ENCODE measurements around the gene BGN.

The BGN gene

DNA sequence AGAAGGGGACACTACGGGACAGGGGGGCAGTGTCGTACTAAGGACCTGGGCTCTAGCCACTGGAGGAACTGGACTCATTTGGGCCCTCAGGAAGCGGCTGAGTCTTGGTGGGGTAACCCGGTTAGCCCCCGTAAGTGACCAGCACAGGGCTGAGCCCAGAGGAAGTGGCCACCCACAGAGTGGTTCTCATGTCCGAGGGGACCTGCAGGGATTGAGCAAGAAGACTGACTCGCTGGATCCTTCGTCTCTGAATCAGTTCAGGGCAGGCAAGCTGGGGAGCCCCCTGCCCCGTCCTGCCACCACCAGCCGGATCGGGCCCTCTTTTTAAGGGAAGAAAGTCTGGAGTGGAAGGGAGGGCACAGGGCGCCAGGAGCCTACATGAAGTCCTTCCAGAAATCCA lies 719 bp upstream of the BGN start:
- Histone ChIP-seq H3K79me2 (ENCODE audit: control insufficient read depth, insufficient read depth, low read length, poor library complexity) (no peaks in the 10 kb centered on the region), H3K79me1 (ENCODE audit: low read length) (peaks cover 3% of the 10 kb centered on the region)
- no CpG with 5 or more reads among the region's 12 CpGs for WGBS (ENCODE audit: extremely low coverage, insufficient coverage, insufficient read length)

DNA sequence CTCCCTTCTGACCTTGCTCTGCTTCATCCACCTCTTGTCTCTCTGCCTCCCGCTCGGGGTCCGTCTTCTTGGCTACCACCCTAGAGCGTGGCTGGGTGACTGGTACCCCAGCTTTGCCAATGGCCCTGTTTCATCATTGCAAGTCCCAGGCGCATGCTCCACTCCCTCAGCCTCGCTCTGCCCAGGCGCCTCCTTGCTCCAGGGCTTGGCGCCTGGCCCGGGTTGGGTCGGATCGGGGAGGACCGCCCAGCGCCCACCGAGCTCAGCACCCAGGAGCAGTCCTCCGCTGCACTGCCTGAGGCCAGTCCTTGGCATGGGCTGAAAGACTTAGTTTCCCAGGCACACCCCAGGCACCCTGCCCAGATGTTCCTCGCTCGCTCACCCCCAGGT lies 577 bp downstream of the BGN start:
- no peak overlapping the region for H4K8ac ChIP-seq (ENCODE audit: low read depth, low read length)
- no peaks in the 10 kb centered on the region for H3K27me3 ChIP-seq (ENCODE audit: insufficient read depth, low read length)
- peak overlapping the region; percentile 35 for H3K4me2 ChIP-seq (ENCODE audit: low read length)
- H2BK5ac ChIP-seq (ENCODE audit: low read depth, low read length, poor library complexity): no peak overlapping the region
- H3K27ac ChIP-seq (ENCODE audit: low read depth, low read length): no peak overlapping the region
- H3K79me1 ChIP-seq (ENCODE audit: low read length): peaks cover 3% of the 10 kb centered on the region
- H2AFZ ChIP-seq (ENCODE audit: insufficient read depth, low read length, poor library complexity): no peak overlapping the region
- no peak overlapping the region for H3K9ac ChIP-seq (ENCODE audit: low read length)
- H2AK5ac ChIP-seq (ENCODE audit: low read length): no peak overlapping the region
- H3K4me1 ChIP-seq (ENCODE audit: control insufficient read depth in 1 of 2, insufficient read depth in 2 of 2, low read length in 2 of 2): no peaks in the 10 kb centered on the region
- H3K79me2 ChIP-seq (ENCODE audit: control insufficient read depth, insufficient read depth, low read length, poor library complexity): no peaks in the 10 kb centered on the region
- H3K14ac ChIP-seq (ENCODE audit: low read length): no peak overlapping the region
- WGBS (ENCODE audit: extremely low coverage, insufficient coverage, insufficient read length): no CpG with 5 or more reads among the region's 17 CpGs
- H4K91ac ChIP-seq (ENCODE audit: low read depth, low read length): peak overlapping the region; percentile 42
- no peak overlapping the region for H3K18ac ChIP-seq (ENCODE audit: low read length)
- no peak overlapping the region for H3K4ac ChIP-seq (ENCODE audit: low read depth, low read length)
- H3K9me3 ChIP-seq (ENCODE audit: insufficient read depth, low read depth, low read length): no peaks in the 10 kb centered on the region
- no peak overlapping the region for H4K12ac ChIP-seq (ENCODE audit: low read depth, low read length)
- no peaks in the 10 kb centered on the region for H3K36me3 ChIP-seq (ENCODE audit: control insufficient read depth in 1 of 2, insufficient read depth in 2 of 2, low read length in 2 of 2)
- DNase-seq: no peak
- H2BK12ac ChIP-seq (ENCODE audit: low read length): no peak overlapping the region
- H3K23ac ChIP-seq (ENCODE audit: low read length): no peak overlapping the region
- no peak overlapping the region for H3K4me3 ChIP-seq (ENCODE audit: low read depth, low read length)
- H2BK120ac ChIP-seq (ENCODE audit: insufficient read depth, low read length, poor library complexity): no peak overlapping the region

More for the DNA sequence above, 719 bp upstream of the BGN start:
- Histone ChIP-seq H3K14ac (ENCODE audit: low read length) (no peak overlapping the region), H3K9me3 (ENCODE audit: insufficient read depth, low read depth, low read length) (no peaks in the 10 kb centered on the region), H3K27me3 (ENCODE audit: insufficient read depth, low read length) (no peaks in the 10 kb centered on the region), H2BK12ac (ENCODE audit: low read length) (no peak overlapping the region), H4K91ac (ENCODE audit: low read depth, low read length) (peak overlapping the region; percentile 4), H3K18ac (ENCODE audit: low read length) (no peak overlapping the region), H3K23ac (ENCODE audit: low read length) (no peak overlapping the region), H4K12ac (ENCODE audit: low read depth, low read length) (no peak overlapping the region), H2AK5ac (ENCODE audit: low read length) (no peak overlapping the region), H3K36me3 (ENCODE audit: control insufficient read depth in 1 of 2, insufficient read depth in 2 of 2, low read length in 2 of 2) (no peaks in the 10 kb centered on the region), H3K9ac (ENCODE audit: low read length) (no peak overlapping the region), H2AFZ (ENCODE audit: insufficient read depth, low read length, poor library complexity) (no peak overlapping the region), H3K4me3 (ENCODE audit: low read depth, low read length) (no peak overlapping the region), H2BK120ac (ENCODE audit: insufficient read depth, low read length, poor library complexity) (no peak overlapping the region), H2BK5ac (ENCODE audit: low read depth, low read length, poor library complexity) (no peak overlapping the region), H3K4ac (ENCODE audit: low read depth, low read length) (no peak overlapping the region), H3K4me2 (ENCODE audit: low read length) (no peak overlapping the region), H4K8ac (ENCODE audit: low read depth, low read length) (peak overlapping the region; percentile 25), H3K27ac (ENCODE audit: low read depth, low read length) (no peak overlapping the region), H3K4me1 (ENCODE audit: control insufficient read depth in 1 of 2, insufficient read depth in 2 of 2, low read length in 2 of 2) (no peaks in the 10 kb centered on the region)
- no peak for DNase-seq

GRCh38 chrX:153495903-153496589 lies 1.3 kb downstream of the BGN start:
- Histone ChIP-seq H3K4ac (ENCODE audit: low read depth, low read length) (no peak overlapping the region), H2BK12ac (ENCODE audit: low read length) (no peak overlapping the region), H3K79me1 (ENCODE audit: low read length) (peaks cover 3% of the 10 kb centered on the region), H3K23ac (ENCODE audit: low read length) (no peak overlapping the region), H3K4me1 (ENCODE audit: control insufficient read depth in 1 of 2, insufficient read depth in 2 of 2, low read length in 2 of 2) (no peaks in the 10 kb centered on the region), H3K4me2 (ENCODE audit: low read length) (no peak overlapping the region), H4K91ac (ENCODE audit: low read depth, low read length) (no peak overlapping the region), H3K36me3 (ENCODE audit: control insufficient read depth in 1 of 2, insufficient read depth in 2 of 2, low read length in 2 of 2) (no peaks in the 10 kb centered on the region), H2AK5ac (ENCODE audit: low read length) (no peak overlapping the region), H2BK5ac (ENCODE audit: low read depth, low read length, poor library complexity) (no peak overlapping the region), H2BK120ac (ENCODE audit: insufficient read depth, low read length, poor library complexity) (no peak overlapping the region), H3K79me2 (ENCODE audit: control insufficient read depth, insufficient read depth, low read length, poor library complexity) (no peaks in the 10 kb centered on the region), H3K27ac (ENCODE audit: low read depth, low read length) (no peak overlapping the region), H4K12ac (ENCODE audit: low read depth, low read length) (no peak overlapping the region), H3K14ac (ENCODE audit: low read length) (no peak overlapping the region), H4K8ac (ENCODE audit: low read depth, low read length) (no peak overlapping the region), H2AFZ (ENCODE audit: insufficient read depth, low read length, poor library complexity) (no peak overlapping the region), H3K9me3 (ENCODE audit: insufficient read depth, low read depth, low read length) (peaks cover 1% of the 10 kb centered on the region), H3K9ac (ENCODE audit: low read length) (no peak overlapping the region), H3K27me3 (ENCODE audit: insufficient read depth, low read length) (no peaks in the 10 kb centered on the region), H3K4me3 (ENCODE audit: low read depth, low read length) (no peak overlapping the region), H3K18ac (ENCODE audit: low read length) (no peak overlapping the region)
- DNase-seq: no peak
- no CpG with 5 or more reads among the region's 18 CpGs for WGBS (ENCODE audit: extremely low coverage, insufficient coverage, insufficient read length)

DNA sequence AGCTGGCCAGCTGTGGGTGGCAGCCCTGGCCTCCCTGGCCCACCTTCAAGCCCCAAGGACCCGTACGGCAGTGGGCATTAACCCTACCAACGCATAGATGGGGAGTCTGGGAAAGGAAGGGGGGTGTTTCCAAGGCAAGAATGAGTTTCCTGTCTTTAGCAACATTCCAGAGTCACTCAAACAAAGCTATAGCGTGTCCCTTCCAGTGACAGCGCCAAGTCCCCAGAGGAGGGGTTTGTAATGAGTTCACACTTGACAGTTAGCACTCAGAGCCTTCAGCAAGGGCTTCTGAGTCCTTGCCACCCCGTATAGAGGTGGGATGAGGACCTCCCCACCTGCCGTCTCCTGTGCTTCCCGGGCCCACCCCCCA lies 1.8 kb downstream of the BGN start:
- no peak overlapping the region for H4K12ac ChIP-seq (ENCODE audit: low read depth, low read length)
- no peaks in the 10 kb centered on the region for H3K27me3 ChIP-seq (ENCODE audit: insufficient read depth, low read length)
- H3K36me3 ChIP-seq (ENCODE audit: control insufficient read depth in 1 of 2, insufficient read depth in 2 of 2, low read length in 2 of 2): no peaks in the 10 kb centered on the region
- DNase-seq: no peak
- H4K8ac ChIP-seq (ENCODE audit: low read depth, low read length): no peak overlapping the region
- H2BK120ac ChIP-seq (ENCODE audit: insufficient read depth, low read length, poor library complexity): no peak overlapping the region
- no peak overlapping the region for H3K14ac ChIP-seq (ENCODE audit: low read length)
- H3K4me3 ChIP-seq (ENCODE audit: low read depth, low read length): no peak overlapping the region
- H3K79me2 ChIP-seq (ENCODE audit: control insufficient read depth, insufficient read depth, low read length, poor library complexity): no peaks in the 10 kb centered on the region
- no peak overlapping the region for H2BK5ac ChIP-seq (ENCODE audit: low read depth, low read length, poor library complexity)
- H3K4me1 ChIP-seq (ENCODE audit: control insufficient read depth in 1 of 2, insufficient read depth in 2 of 2, low read length in 2 of 2): no peaks in the 10 kb centered on the region
- peaks cover 3% of the 10 kb centered on the region for H3K79me1 ChIP-seq (ENCODE audit: low read length)
- no peak overlapping the region for H3K27ac ChIP-seq (ENCODE audit: low read depth, low read length)
- no peak overlapping the region for H2BK12ac ChIP-seq (ENCODE audit: low read length)
- no peak overlapping the region for H3K23ac ChIP-seq (ENCODE audit: low read length)
- no peak overlapping the region for H4K91ac ChIP-seq (ENCODE audit: low read depth, low read length)
- H3K4ac ChIP-seq (ENCODE audit: low read depth, low read length): no peak overlapping the region
- no peak overlapping the region for H2AFZ ChIP-seq (ENCODE audit: insufficient read depth, low read length, poor library complexity)
- H3K9ac ChIP-seq (ENCODE audit: low read length): no peak overlapping the region
- H3K18ac ChIP-seq (ENCODE audit: low read length): no peak overlapping the region
- WGBS (ENCODE audit: extremely low coverage, insufficient coverage, insufficient read length): no CpG with 5 or more reads among the region's 8 CpGs
- H3K4me2 ChIP-seq (ENCODE audit: low read length): no peak overlapping the region
- H3K9me3 ChIP-seq (ENCODE audit: insufficient read depth, low read depth, low read length): peaks cover 1% of the 10 kb centered on the region
- H2AK5ac ChIP-seq (ENCODE audit: low read length): no peak overlapping the region

Measured in trophoblast cell (in vitro differentiated cells and primary cell).